HCT116 (cell line): ENCODE data around the gene TMEM101. TPM values are rescaled to one million over a fixed set of nuclear protein-coding genes. Genes with fewer than 3 reads are reported as not detected.

Experiments
- ATAC-seq: fragments of 200-7000 bp; cut with Tn5 transposase; 2 replicates; pipeline ENCODE4 v1.9.1; 2020; ENCODE audit warnings: mild to moderate bottlenecking, moderate library complexity
- BruUV-seq: library from RNA; stranded (reverse); fragments of 400-500 nt; replicated peaks from 2 replicates; lab custom pipeline; 2021; lab: Mats Ljungman, UMichigan
- CTCF ChIA-PET: fragments of 300-600 bp; sonication (Branson Sonifier 250); formaldehyde crosslinking; loops from one replicate; lab custom pipeline; 2021; ENCODE audit warnings: antibody characterized with exemption; lab: Charles Lee
- POLR2A ChIA-PET: fragments of 300-600, 350-600 bp; sonication (Branson Sonifier 250); formaldehyde crosslinking; loops from one replicate; lab custom pipeline; 2021; ENCODE audit warnings: antibody characterized with exemption; lab: Charles Lee
- RAD21 ChIA-PET, 2 experiments: fragments of 300-600 bp; sonication (Branson Sonifier 250); formaldehyde crosslinking; loops; one replicate each; lab custom pipeline; 2023; ENCODE audit warnings: low total read pairs in 2 of 2; ENCODE audit not compliant: uncharacterized antibody in 2 of 2, unreplicated experiment in 2 of 2, low non-redundant PET in 1 of 2; lab: Charles Lee
- DNase-seq: peaks from one replicate; pipeline ENCODE4 v3.0.0-alpha.2; 2010; ENCODE audit warnings: low read depth, low spot score
- H2AFZ ChIP-seq: fragments of 200-600 bp; shearing (Covaris generic), sonication (generic); 2 replicates; pipeline ENCODE4 v1.6.1; 2017; ENCODE audit warnings: low read depth, mixed run types, mixed read lengths, antibody characterized with exemption, low read length; ENCODE audit not compliant: poor library complexity, severe bottlenecking
- H3K27ac ChIP-seq: 2 replicates; pipeline ENCODE4 v1.5.1; 2012; ENCODE audit warnings: low read depth, low read length
- H3K27me3 ChIP-seq: fragments of 200-600 bp; sonication (generic); 2 replicates; pipeline ENCODE4 v1.6.1; 2016; ENCODE audit warnings: mixed run types, low read length, mixed read lengths; ENCODE audit not compliant: insufficient read depth
- H3K36me3 ChIP-seq, 2 experiments: fragments of 200-500 bp in 1 of 2; fragments of 200-600 bp in 1 of 2; sonication (Bioruptor generic) in 1 of 2; sonication (generic) in 1 of 2; 2 replicates each; pipeline versions ENCODE4 v1.5.1 to v1.6.1; 2014 to 2016; ENCODE audit warnings: low read length in 2 of 2, inconsistent platforms in 1 of 2, mixed read lengths in 1 of 2, mixed run types in 1 of 2; ENCODE audit not compliant: insufficient read depth in 2 of 2, control insufficient read depth in 1 of 2
- H3K4me1 ChIP-seq, 2 experiments: fragments of 200-600 bp in 1 of 2; sonication (generic) in 1 of 2; 2 replicates each; pipeline versions ENCODE4 v1.5.1 to v1.6.1; 2012 to 2017; ENCODE audit warnings: low read length in 2 of 2, inconsistent platforms in 1 of 2, mild to moderate bottlenecking in 1 of 2, mixed read lengths in 1 of 2, mixed run types in 1 of 2, moderate library complexity in 1 of 2; ENCODE audit not compliant: insufficient read depth in 2 of 2, control insufficient read depth in 1 of 2
- H3K4me2 ChIP-seq: fragments of 200-600 bp; sonication (generic); 2 replicates; pipeline ENCODE4 v1.6.1; 2017; ENCODE audit warnings: mixed run types, low read length, mixed read lengths
- H3K4me3 ChIP-seq, 2 experiments: fragments of 200-600 bp in 1 of 2; sonication (generic) in 1 of 2; replicated peaks in 1 of 2; 2 replicates each; pipeline ENCODE4 v1.5.1; 2011 to 2016; ENCODE audit warnings: low read length in 2 of 2, control low read depth in 1 of 2, low read depth in 1 of 2, mild to moderate bottlenecking in 1 of 2, mixed read lengths in 1 of 2, mixed run types in 1 of 2
- H3K79me2 ChIP-seq: fragments of 200-600 bp; sonication (generic); 2 replicates; pipeline ENCODE4 v1.6.1; 2017; ENCODE audit warnings: mild to moderate bottlenecking, mixed run types, low read length, moderate library complexity, mixed read lengths; ENCODE audit not compliant: insufficient read depth
- H3K9ac ChIP-seq: fragments of 200-600 bp; sonication (generic); 2 replicates; pipeline ENCODE4 v1.6.1; 2016; ENCODE audit warnings: low read length, mixed read lengths
- H3K9me2 ChIP-seq: fragments of 200-600 bp; sonication (generic), shearing (Covaris generic); 2 replicates; pipeline ENCODE4 v1.6.1; 2017; ENCODE audit warnings: mixed run types, mild to moderate bottlenecking, moderate library complexity; ENCODE audit not compliant: insufficient read depth
- H3K9me3 ChIP-seq, 2 experiments: fragments of 200-500 bp in 1 of 2; fragments of 200-600 bp in 1 of 2; sonication (Bioruptor generic) in 1 of 2; sonication (generic) in 1 of 2; 2 replicates each; pipeline ENCODE4 v1.6.1; 2014 to 2017; ENCODE audit warnings: low read length in 2 of 2, mixed read lengths in 2 of 2, inconsistent platforms in 1 of 2, low read depth in 1 of 2, mild to moderate bottlenecking in 1 of 2, mixed run types in 1 of 2, moderate library complexity in 1 of 2; ENCODE audit not compliant: control insufficient read depth in 1 of 2, insufficient read depth in 1 of 2
- H4K20me1 ChIP-seq: fragments of 200-600 bp; sonication (generic), shearing (Covaris generic); 2 replicates; pipeline ENCODE4 v1.6.1; 2017; ENCODE audit warnings: mixed run types, mild to moderate bottlenecking, moderate library complexity; ENCODE audit not compliant: insufficient read depth
- EGR1 ChIP-seq: IDR thresholded peaks from 2 replicates; pipeline ENCODE4 v1.6.1; 2012; ENCODE audit warnings: low read depth
- MAX ChIP-seq: IDR thresholded peaks from 2 replicates; pipeline ENCODE4 v1.6.1; 2012
- POLR2AphosphoS5 ChIP-seq: IDR thresholded peaks from 2 replicates; pipeline ENCODE4 v1.6.1; 2011; ENCODE audit warnings: mild to moderate bottlenecking, low read depth, low read length, moderate library complexity
- REST ChIP-seq: IDR thresholded peaks from 2 replicates; pipeline ENCODE4 v1.6.1; 2012; ENCODE audit warnings: low read depth
- SP1 ChIP-seq: IDR thresholded peaks from 2 replicates; pipeline ENCODE4 v1.6.1; 2012; ENCODE audit warnings: low read depth
- TCF7L2 ChIP-seq: IDR thresholded peaks from 2 replicates; pipeline ENCODE4 v1.7.0; 2011; ENCODE audit warnings: borderline replicate concordance, inconsistent platforms; ENCODE audit not compliant: insufficient read depth, insufficient read length; ENCODE audit errors: extremely low read depth
- ZFX ChIP-seq: fragments of 450-650 bp; IDR thresholded peaks from 2 replicates; pipeline ENCODE4 v1.6.1; 2017
- intact Hi-C: fragments of 100-400 bp; cut with micrococcal nuclease; formaldehyde crosslinking; loops from 2 replicates; pipeline ENCODE4 v1.10.0; 2022
- total RNA-seq: library from RNA; stranded (reverse); gene quantifications from one replicate; pipeline ENCODE4 v1.2.1, GENCODE V29; 2021; ENCODE audit not compliant: unreplicated experiment

TMEM101 gene
- total RNA-seq, 1 experiment from 2014 or later = 43.8 TPM

GRCh38 chr17:44004077-44004760 is 10.5 kb downstream of the TMEM101 start, which contains the start of gene NAGS:
Gene NAGS (plus strand): TSS chr17:44004622. CDS start chr17:44004664, 42 bp downstream.
- Histone ChIP-seq H3K27ac (peak within 1 kb of the TSS; percentile 83), H3K9me3 (no peaks in the 10 kb centered on the region), H3K79me2 (peaks cover 32% of the 10 kb centered on the region; the same call in 1 of the 2 replicates), H3K9ac (peak within 1 kb of the TSS; percentile 86), H4K20me1 (no peaks in the 10 kb centered on the region), H3K9me2 (no peaks in the 10 kb centered on the region), H3K4me2 (peak within 1 kb of the TSS; percentile 99), H3K4me3 (peak within 1 kb of the TSS; percentile 87 to 92), H3K36me3 (peaks cover 10 to 20% of the 10 kb centered on the region in 2 experiments; a peak in 3 of 4 replicates), H3K4me1 (peaks cover 24 to 65% of the 10 kb centered on the region in 2 experiments), H2AFZ (no peak within 1 kb of the TSS), H3K27me3 (no peaks in the 10 kb centered on the region)
- ChIA-PET RAD21 (no interaction called here), CTCF (interaction anchor here (3.8 kb wide), 1 partner anchor 61 kb away, joined by 19 read pairs; no protein-coding TSS in a partner anchor), POLR2A (no interaction called here)
- no peak for DNase-seq
- TF ChIP-seq SP1 (peak; percentile 38), EGR1 (peak; percentile 57; the same call in 1 of the 2 replicates), TCF7L2 (peak; percentile 90), ZFX (no peak), POLR2AphosphoS5 (peak; percentile 66; the same call in 1 of the 2 replicates), MAX (no peak), REST (no peak)
- no TSS peak for BruUV-seq
- intact Hi-C loops = no loop called here
- ATAC-seq = peak; percentile 43
